Measurements from ENCODE around the gene SYMPK.

- TF ChIP-seq EZH2 (IDR thresholded peaks at IDR 0.05) (no peak), POLR2AphosphoS5 (IDR thresholded peaks at IDR 0.05; ENCODE audit: borderline replicate concordance, low read depth, low read length) (no peak; the same call in none of the 2 replicates), FOXP2 (optimal IDR thresholded peaks at IDR 0.05; ENCODE audit: control extremely low read depth, extremely low read length, insufficient read depth) (no peak)
Observed at GRCh38 chr19:45782820-45783785, 79.8 kb downstream of the SYMPK start.

All from SK-N-MC (cell line).